ENCODE results near the gene SSTR4. TPM values are rescaled to one million over a fixed set of nuclear protein-coding genes. Genes with fewer than 3 reads are reported as not detected.

SSTR4 gene
- total RNA-seq, 3 donors from 2014 or later (not counting 1 experiment from before 2014, with no cell fraction given), result not detected

DNA sequence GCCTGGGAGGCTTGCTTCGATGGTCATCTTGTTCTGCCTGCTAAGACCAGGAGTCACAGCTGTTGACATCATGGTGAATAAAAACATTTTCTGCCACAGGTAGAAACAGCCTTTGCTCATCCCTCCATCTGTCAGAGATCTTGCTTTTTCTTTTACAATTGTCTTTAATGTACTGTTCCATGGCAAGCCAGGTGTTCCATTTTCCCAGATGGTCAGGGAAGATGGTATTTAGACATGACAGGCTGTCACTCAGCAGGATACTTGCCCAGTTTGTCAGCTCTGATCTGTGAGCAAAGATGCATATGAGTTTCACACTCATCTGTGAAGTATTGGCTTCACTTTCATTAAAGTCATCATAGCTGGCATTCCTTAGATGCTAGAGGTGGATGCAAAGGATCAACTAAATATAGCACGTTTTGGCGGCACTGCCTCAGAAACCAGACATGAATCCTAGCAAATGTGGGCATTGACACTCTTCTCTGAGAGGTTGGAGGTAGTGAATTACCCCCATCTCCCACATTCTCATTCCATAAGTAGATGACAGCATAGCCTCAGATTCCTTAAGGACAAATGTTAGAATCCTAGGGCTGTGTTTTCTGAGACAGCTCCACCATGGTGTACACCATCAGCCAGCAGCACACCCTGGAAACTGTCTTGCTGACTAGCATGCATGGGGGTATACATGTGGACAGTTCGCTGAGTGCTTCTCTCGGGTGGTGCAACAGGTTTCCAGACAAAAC, 4.2 kb downstream of the SSTR4 start:
- peaks cover 29 to 71% of the 10 kb centered on the region in 2 donors for H3K27me3 Mint-ChIP-seq (ENCODE audit: low read depth in 2 of 2)
- 90% methylated on average over 5 of the region's 5 CpGs for WGBS (ENCODE audit: insufficient coverage)

DNA sequence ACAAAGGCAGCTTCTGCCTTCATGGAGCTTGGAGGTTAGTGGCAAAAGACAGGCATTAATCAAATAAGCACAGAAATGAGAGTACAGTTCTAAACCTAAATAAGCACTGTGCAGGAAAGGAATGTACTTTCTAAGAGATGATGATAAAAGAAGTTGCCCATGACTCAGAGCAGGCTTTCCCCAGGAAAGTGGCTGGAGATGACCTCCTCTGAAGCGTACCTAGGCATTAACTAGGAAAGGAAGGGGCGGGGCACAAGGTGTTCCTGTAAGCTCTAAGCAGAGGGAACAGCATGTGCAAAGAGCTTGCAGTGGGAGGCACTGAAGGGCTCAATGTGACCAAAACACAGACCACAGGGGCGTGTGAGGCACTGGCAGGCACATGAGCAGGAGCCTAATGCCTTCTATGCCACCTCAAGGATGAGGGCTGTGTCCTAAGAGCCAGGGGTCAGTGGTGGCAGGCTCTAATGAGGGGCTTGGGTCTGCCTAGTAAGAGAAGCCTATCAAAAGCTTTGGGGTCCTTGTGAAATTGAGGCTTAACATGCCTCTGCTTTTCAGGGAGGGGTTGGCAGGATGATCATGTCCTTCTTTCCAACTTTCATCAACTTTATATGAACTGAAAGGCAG, 4.9 kb downstream of the SSTR4 start:
- ATAC-seq (no peak), DNase-seq (no peak)
- intact Hi-C loops (cut with micrococcal nuclease), result no loop called here
- TF ChIP-seq, protein P1, sequence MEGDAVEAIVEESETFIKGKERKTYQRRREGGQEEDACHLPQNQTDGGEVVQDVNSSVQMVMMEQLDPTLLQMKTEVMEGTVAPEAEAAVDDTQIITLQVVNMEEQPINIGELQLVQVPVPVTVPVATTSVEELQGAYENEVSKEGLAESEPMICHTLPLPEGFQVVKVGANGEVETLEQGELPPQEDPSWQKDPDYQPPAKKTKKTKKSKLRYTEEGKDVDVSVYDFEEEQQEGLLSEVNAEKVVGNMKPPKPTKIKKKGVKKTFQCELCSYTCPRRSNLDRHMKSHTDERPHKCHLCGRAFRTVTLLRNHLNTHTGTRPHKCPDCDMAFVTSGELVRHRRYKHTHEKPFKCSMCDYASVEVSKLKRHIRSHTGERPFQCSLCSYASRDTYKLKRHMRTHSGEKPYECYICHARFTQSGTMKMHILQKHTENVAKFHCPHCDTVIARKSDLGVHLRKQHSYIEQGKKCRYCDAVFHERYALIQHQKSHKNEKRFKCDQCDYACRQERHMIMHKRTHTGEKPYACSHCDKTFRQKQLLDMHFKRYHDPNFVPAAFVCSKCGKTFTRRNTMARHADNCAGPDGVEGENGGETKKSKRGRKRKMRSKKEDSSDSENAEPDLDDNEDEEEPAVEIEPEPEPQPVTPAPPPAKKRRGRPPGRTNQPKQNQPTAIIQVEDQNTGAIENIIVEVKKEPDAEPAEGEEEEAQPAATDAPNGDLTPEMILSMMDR (IDR thresholded peaks at IDR 0.05), result no peak
- no peaks in the 10 kb centered on the region for H3K4me1 ChIP-seq (ENCODE audit: control insufficient read depth, insufficient read depth, low read length)
- H3K4me1 Mint-ChIP-seq, result no peaks in the 10 kb centered on the region
- no peaks in the 10 kb centered on the region for H3K36me3 ChIP-seq (ENCODE audit: control insufficient read depth, insufficient read depth, low read length)
- 72% methylated on average over 3 of the region's 3 CpGs for WGBS (ENCODE audit: insufficient coverage)
- no peaks in the 10 kb centered on the region for H3K9me3 ChIP-seq (ENCODE audit: control insufficient read depth, insufficient read depth, low read length)
- no peaks in the 10 kb centered on the region for H3K9me3 Mint-ChIP-seq
- H3K36me3 Mint-ChIP-seq, result no peaks in the 10 kb centered on the region
- no peak overlapping the region for H3K27ac Mint-ChIP-seq
- H3K4me3 Mint-ChIP-seq, result no peak overlapping the region
- H3K27ac ChIP-seq (ENCODE audit: low read length), result no peak overlapping the region
- no peak overlapping the region for H3K4me3 ChIP-seq (ENCODE audit: low read length)
- H3K27me3 ChIP-seq (ENCODE audit: control insufficient read depth, insufficient read depth, low read length), result peaks cover 3% of the 10 kb centered on the region
- peaks cover 30 to 78% of the 10 kb centered on the region in 2 donors for H3K27me3 Mint-ChIP-seq (ENCODE audit: low read depth in 2 of 2)

More for the DNA sequence above, 4.2 kb downstream of the SSTR4 start:
- Histone ChIP-seq H3K4me1 (ENCODE audit: control insufficient read depth, insufficient read depth, low read length) (no peaks in the 10 kb centered on the region), H3K4me3 (ENCODE audit: low read length) (no peak overlapping the region), H3K27ac (ENCODE audit: low read length) (no peak overlapping the region), H3K27me3 (ENCODE audit: control insufficient read depth, insufficient read depth, low read length) (peaks cover 3% of the 10 kb centered on the region), H3K36me3 (ENCODE audit: control insufficient read depth, insufficient read depth, low read length) (no peaks in the 10 kb centered on the region), H3K9me3 (ENCODE audit: control insufficient read depth, insufficient read depth, low read length) (no peaks in the 10 kb centered on the region)
- intact Hi-C loops (cut with micrococcal nuclease), result no loop called here
- no peaks in the 10 kb centered on the region for H3K9me3 Mint-ChIP-seq
- H3K27ac Mint-ChIP-seq, result no peak overlapping the region
- DNase-seq (no peak), ATAC-seq (no peak)
- no peaks in the 10 kb centered on the region for H3K4me1 Mint-ChIP-seq
- H3K36me3 Mint-ChIP-seq, result no peaks in the 10 kb centered on the region
- no peak overlapping the region for H3K4me3 Mint-ChIP-seq
- TF ChIP-seq, protein P1 (IDR thresholded peaks at IDR 0.05), result no peak

DNA sequence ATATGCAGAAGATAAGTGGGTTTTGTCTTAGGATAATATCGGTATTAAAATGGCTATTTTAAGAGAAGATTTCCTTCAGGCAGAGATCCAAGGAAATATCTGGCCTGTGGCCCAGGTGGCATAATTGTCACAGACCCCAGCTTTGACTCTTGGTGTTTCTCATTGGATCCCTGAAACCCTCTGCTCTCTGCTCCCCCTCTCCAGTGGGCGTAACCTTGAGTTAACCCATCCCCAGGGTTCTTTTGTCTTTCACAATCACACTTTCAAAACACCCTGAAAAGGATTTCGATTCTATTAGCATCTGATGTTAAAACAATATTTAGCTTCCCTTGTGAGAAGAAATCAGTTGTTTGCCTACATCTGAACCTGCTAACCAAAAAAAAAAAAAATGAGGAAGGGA, 7.2 kb downstream of the SSTR4 start:
- Mint-ChIP-seq H3K4me3 (no peak overlapping the region), H3K4me1 (peaks cover 6 to 7% of the 10 kb centered on the region in 2 donors), H3K36me3 (no peaks in the 10 kb centered on the region), H3K27ac (no peak overlapping the region), H3K9me3 (no peaks in the 10 kb centered on the region), H3K27me3 (ENCODE audit: low read depth in 2 of 2) (peaks cover 30 to 79% of the 10 kb centered on the region in 2 donors)
- Histone ChIP-seq H3K4me1 (ENCODE audit: control insufficient read depth, insufficient read depth, low read length) (peaks cover under 1% of the 10 kb centered on the region), H3K27me3 (ENCODE audit: control insufficient read depth, insufficient read depth, low read length) (peaks cover under 1% of the 10 kb centered on the region), H3K9me3 (ENCODE audit: control insufficient read depth, insufficient read depth, low read length) (no peaks in the 10 kb centered on the region), H3K27ac (ENCODE audit: low read length) (no peak overlapping the region), H3K36me3 (ENCODE audit: control insufficient read depth, insufficient read depth, low read length) (no peaks in the 10 kb centered on the region), H3K4me3 (ENCODE audit: low read length) (no peak overlapping the region)
- 59% methylated on average over 3 of the region's 3 CpGs for WGBS (ENCODE audit: insufficient coverage)
- TF ChIP-seq, protein P1 (IDR thresholded peaks at IDR 0.05), result no peak
- intact Hi-C loops (cut with micrococcal nuclease), result no loop called here
- ATAC-seq (no peak), DNase-seq (no peak)

All from natural killer cell (primary cell).